GM20431 (cell line): Measurements from ENCODE around the gene THSD7A.

Source experiments
- in situ Hi-C: fragments of 300-500 bp; cut with MseI, MboI; formaldehyde crosslinking; loops from one replicate; pipeline ENCODE4 v1.15.0; 2020; ENCODE audit warnings: low sequenced_read_pairs; ENCODE audit not compliant: unreplicated experiment

THSD7A gene

GRCh38 chr7:11714205-11714604 lies 117.8 kb downstream of the THSD7A start:
- in situ Hi-C loops = no loop called here

GRCh38 chr7:11713352-11713751 lies 118.6 kb downstream of the THSD7A start:
- in situ Hi-C loops = no loop called here

GRCh38 chr7:11710377-11710776 lies 121.6 kb downstream of the THSD7A start:
- in situ Hi-C loops = no loop called here

GRCh38 chr7:11709196-11709595 lies 122.8 kb downstream of the THSD7A start:
- in situ Hi-C loops = no loop called here

GRCh38 chr7:11707606-11708193 lies 124.3 kb downstream of the THSD7A start:
- in situ Hi-C loops = no loop called here

GRCh38 chr7:11706666-11707605 lies 125.1 kb downstream of the THSD7A start:
- in situ Hi-C loops = no loop called here

- in situ Hi-C loops = no loop called here
Observed at GRCh38 chr7:11703829-11704228, 128.2 kb downstream of the THSD7A start.

GRCh38 chr7:11702938-11703337 lies 129.1 kb downstream of the THSD7A start:
- in situ Hi-C loops = no loop called here

GRCh38 chr7:11701829-11702560 lies 130.0 kb downstream of the THSD7A start:
- in situ Hi-C loops = no loop called here

GRCh38 chr7:11699666-11700065 lies 132.3 kb downstream of the THSD7A start:
- in situ Hi-C loops = no loop called here

GRCh38 chr7:11698384-11698871 lies 133.6 kb downstream of the THSD7A start:
- in situ Hi-C loops = no loop called here

GRCh38 chr7:11690395-11690794 lies 141.6 kb downstream of the THSD7A start:
- in situ Hi-C loops = no loop called here

- in situ Hi-C loops = no loop called here
Observed at GRCh38 chr7:11689096-11689495, 142.9 kb downstream of the THSD7A start.

GRCh38 chr7:11681461-11681860 lies 150.5 kb downstream of the THSD7A start:
- in situ Hi-C loops = no loop called here

GRCh38 chr7:11675163-11675562 lies 156.8 kb downstream of the THSD7A start:
- in situ Hi-C loops = no loop called here

GRCh38 chr7:11668727-11669126 lies 163.3 kb downstream of the THSD7A start:
- in situ Hi-C loops = no loop called here

GRCh38 chr7:11667810-11668185 lies 164.2 kb downstream of the THSD7A start:
- in situ Hi-C loops = no loop called here

- in situ Hi-C loops = no loop called here
Observed at GRCh38 chr7:11667071-11667809, 164.8 kb downstream of the THSD7A start.

GRCh38 chr7:11665357-11665756 lies 166.6 kb downstream of the THSD7A start:
- in situ Hi-C loops = no loop called here

GRCh38 chr7:11655642-11656041 lies 176.4 kb downstream of the THSD7A start:
- in situ Hi-C loops = no loop called here
